Psoas muscle (tissue), 8 donors: ENCODE measurements around the gene OR2A5. TPM values are rescaled to one million over a fixed set of nuclear protein-coding genes. Genes with fewer than 3 reads are reported as not detected.

Experiments
- ATAC-seq, 4 donors: fragments of 200-7000 bp; cut with Tn5 transposase; one replicate each; pipeline ENCODE4 v1.9.1; 2020; ENCODE audit warnings: moderate library complexity in 3 of 4, mild to moderate bottlenecking in 2 of 4
- DNase-seq, 2 donors: peaks; one replicate each; pipeline ENCODE4 v3.0.0-alpha.2; 2020
- H3K27ac ChIP-seq: fragments of 200-600 bp; one replicate; pipeline ENCODE4 v1.8.0; 2022
- H3K27me3 ChIP-seq, 3 donors: fragments of 200-600 bp in 1 of 3; one replicate each; pipeline versions ENCODE4 v1.6.1 to v1.8.0; 2013 to 2022; ENCODE audit warnings: low read length in 2 of 3, mild to moderate bottlenecking in 2 of 3, moderate library complexity in 1 of 3; ENCODE audit not compliant: insufficient read depth in 3 of 3
- H3K36me3 ChIP-seq, 2 donors: fragments of 200-600 bp in 1 of 2; one replicate each; pipeline versions ENCODE4 v1.6.1 to v1.8.0; 2013 to 2022; ENCODE audit warnings: low read depth in 1 of 2, mild to moderate bottlenecking in 1 of 2, moderate library complexity in 1 of 2; ENCODE audit not compliant: insufficient read depth in 1 of 2
- H3K4me1 ChIP-seq: fragments of 200-600 bp; one replicate; pipeline ENCODE4 v1.8.0; 2022
- H3K4me3 ChIP-seq: fragments of 200-600 bp; one replicate; pipeline ENCODE4 v1.8.0; 2022; ENCODE audit warnings: mild to moderate bottlenecking
- H3K9me3 ChIP-seq: fragments of 200-600 bp; one replicate; pipeline ENCODE4 v1.8.0; 2022
- CTCF ChIP-seq: fragments of 200-600 bp; IDR thresholded peaks from one replicate; pipeline ENCODE4 v1.8.0; 2022; ENCODE audit warnings: antibody characterized with exemption
- WGBS, 3 donors: extraction: QIAGEN DNeasy Blood & Tissue Kit; methylation state at CpG; one replicate each; pipeline versions ENCODE4 v1.1.6 to v1.1.7; 2013; 5-methylcytosine and 5-hydroxymethylcytosine counted together
- intact Hi-C, 2 donors: fragments of 100-400 bp; cut with DNase I; formaldehyde crosslinking; loops; one replicate each; pipeline versions ENCODE4 v1.11.0 to v1.14.2; 2022
- polyA plus RNA-seq, 3 donors: library from polyadenylated mRNA; stranded (reverse); fragments of 200-250 nt; gene quantifications; one replicate each; pipeline ENCODE4 v1.2.3, GENCODE V29; 2013
- total RNA-seq, 4 donors: library from RNA; stranded (reverse); fragmentation: NEBNext Ultra II Directional in 2 of 4; extraction: Animal tissue kit (Norgen Biotek cat#: 25700) in 2 of 4; gene quantifications; one replicate each; pipeline versions ENCODE4 v1.2.1 to v1.2.4, GENCODE V29; 2021 to 2023
- donor health status: healthy with polysubstance abuse.
- donor health status: DM: no; HTN: no; CAD: no; lungs with moderate emphysema.
- donor health status: Bipolar disorder and iron deficiency.
- donor health status: healthy.
- donor health status: DM: yes; HTN: yes; CAD: no.
- donor health status: DM: no; HTN: no; CAD: no.
- donor health status: DM: no; HTN: no; CAD: no.
- donor health status: DM: yes; HTN: yes; CAD: no.

Gene OR2A5
- total and polyA plus RNA-seq, 7 donors = not detected

- Histone ChIP-seq H3K27me3 (no peaks in the 10 kb centered on the region), H3K9me3 (no peaks in the 10 kb centered on the region), H3K4me1 (no peaks in the 10 kb centered on the region), H3K4me3 (no peak overlapping the region), H3K27ac (no peak overlapping the region), H3K36me3 (no peaks in the 10 kb centered on the region)
- DNase-seq = no peak
- TF ChIP-seq CTCF = no peak
- intact Hi-C loops = no loop called here
- 59 to 72% (median 65%) methylated on average over 2 of the region's 2 CpGs for WGBS, 3 donors
- no peak for ATAC-seq
These were observed 21.2 kb downstream of the OR2A5 start for GRCh38 chr7:144069953-144070352.

- WGBS, 3 donors = 84 to 92% (median 89%) methylated on average over 8 of the region's 8 CpGs
- H3K27me3 ChIP-seq = no peaks in the 10 kb centered on the region
- intact Hi-C loops = no loop called here
- no peaks in the 10 kb centered on the region for H3K4me1 ChIP-seq
- H3K36me3 ChIP-seq = no peaks in the 10 kb centered on the region
- no peaks in the 10 kb centered on the region for H3K9me3 ChIP-seq
- no peak overlapping the region for H3K4me3 ChIP-seq
- ATAC-seq (no peak), DNase-seq (no peak)
- no peak overlapping the region for H3K27ac ChIP-seq
- no peak for TF ChIP-seq CTCF
These were observed 25.6 kb downstream of the OR2A5 start for GRCh38 chr7:144074374-144074773.

GRCh38 chr7:144085978-144086377 is 37.2 kb downstream of the OR2A5 start, which contains the start of gene OR2A12:
Gene OR2A12, plus strand, starts transcription at chr7:144086278. Its CDS starts 8,830 bp downstream, at chr7:144095108.
- Histone ChIP-seq H3K4me1 (no peaks in the 10 kb centered on the region), H3K27ac (no peak within 1 kb of the TSS), H3K27me3 (no peaks in the 10 kb centered on the region), H3K9me3 (peaks cover 6% of the 10 kb centered on the region), H3K4me3 (no peak within 1 kb of the TSS), H3K36me3 (no peaks in the 10 kb centered on the region)
- TF ChIP-seq CTCF = no peak
- intact Hi-C loops = no loop called here
- 84 to 87% (median 84%) methylated on average over 2 of the region's 2 CpGs for WGBS, 3 donors
- ATAC-seq = no peak
- DNase-seq = no peak

- no peak for TF ChIP-seq CTCF
- H3K4me1 ChIP-seq = no peaks in the 10 kb centered on the region
- H3K36me3 ChIP-seq = no peaks in the 10 kb centered on the region
- intact Hi-C loops = no loop called here
- no peak overlapping the region for H3K4me3 ChIP-seq
- DNase-seq (no peak), ATAC-seq (no peak)
- no peak overlapping the region for H3K27ac ChIP-seq
- WGBS, 3 donors = 49 to 55% (median 53%) methylated on average over 4 of the region's 4 CpGs
- no peaks in the 10 kb centered on the region for H3K27me3 ChIP-seq
- peaks cover 6% of the 10 kb centered on the region for H3K9me3 ChIP-seq
These were observed 38.0 kb downstream of the OR2A5 start for GRCh38 chr7:144086730-144087129.

- no peak for DNase-seq
- WGBS, 3 donors = 70 to 84% (median 73%) methylated on average over 1 of the region's 1 CpG
- ATAC-seq = no peak
- intact Hi-C loops = no loop called here
- H3K9me3 ChIP-seq = peaks cover 6% of the 10 kb centered on the region
- H3K36me3 ChIP-seq = no peaks in the 10 kb centered on the region
- no peak overlapping the region for H3K4me3 ChIP-seq
- no peaks in the 10 kb centered on the region for H3K4me1 ChIP-seq
- no peaks in the 10 kb centered on the region for H3K27me3 ChIP-seq
- no peak overlapping the region for H3K27ac ChIP-seq
- TF ChIP-seq CTCF = no peak
These were observed 38.5 kb downstream of the OR2A5 start for GRCh38 chr7:144087230-144087629.
